Measurements from ENCODE around the gene BPHL. TPM values are rescaled to one million over a fixed set of nuclear protein-coding genes. Genes with fewer than 3 reads are reported as not detected.
A peak's percentile ranks its signal among the peaks of the same experiment; 100 is the strongest.
"Not testable (repeated sequence)": the region's sequence is repeated elsewhere in the genome, so short reads cannot be mapped to it uniquely, and the experiment has no call there.

BPHL gene
- total RNA-seq, 1 experiment from 2014 or later, result 48.7 TPM

- Histone ChIP-seq H2BK5ac (ENCODE audit: insufficient read length, low read length) (peak overlapping the region; percentile 96), H3K4ac (ENCODE audit: low read depth, low read length) (peak overlapping the region; percentile 41; the same call in 1 of the 2 replicates), H4K5ac (ENCODE audit: insufficient read length, low read depth, low read length) (no peak overlapping the region), H3K27me3 (ENCODE audit: insufficient read depth, low read length) (no peaks in the 10 kb centered on the region), H2AFZ (ENCODE audit: low read length) (no peak overlapping the region), H4K8ac (replicated peaks; ENCODE audit: insufficient read length, low read depth, low read length) (no peak overlapping the region), H3K23ac (ENCODE audit: insufficient read length, low read depth, low read length) (no peak overlapping the region), H4K91ac (ENCODE audit: insufficient read length, low read depth, low read length) (peak overlapping the region; percentile 27), H4K20me1 (ENCODE audit: control insufficient read depth, insufficient read depth, insufficient read length) (no peaks in the 10 kb centered on the region), H3K18ac (ENCODE audit: insufficient read length, low read depth, low read length) (peak overlapping the region; percentile 56), H3K27ac (ENCODE audit: insufficient read length, low read depth, low read length) (peak overlapping the region; percentile 100), H3K14ac (ENCODE audit: insufficient read depth, low read length) (0 out of 2 replicates have a peak overlapping the region, but pooled peaks have one; percentile 16), H2BK12ac (ENCODE audit: insufficient read length, low read depth, low read length) (peak overlapping the region; percentile 41), H3K56ac (ENCODE audit: insufficient read length, low read depth, low read length) (no peak overlapping the region), H2BK20ac (ENCODE audit: low read depth, low read length, poor library complexity, severe bottlenecking) (no peak overlapping the region), H3K79me1 (ENCODE audit: insufficient read depth, low read depth, low read length, poor library complexity, severe bottlenecking) (no peaks in the 10 kb centered on the region), H2AK5ac (ENCODE audit: insufficient read length, low read length) (no peak overlapping the region), H3K23me2 (ENCODE audit: insufficient read length, low read depth, low read length, poor library complexity, severe bottlenecking) (peaks cover 7% of the 10 kb centered on the region), H2BK15ac (ENCODE audit: low read depth, low read length) (no peak overlapping the region), H3T11ph (ENCODE audit: low read length) (peak overlapping the region; percentile 71), H3K9ac (ENCODE audit: extremely low read depth, insufficient read length, low read length) (peak overlapping the region; percentile 34), H3K79me2 (ENCODE audit: insufficient read depth, low read length) (no peaks in the 10 kb centered on the region), H3K9me3 (ENCODE audit: control insufficient read depth, low read depth, low read length) (no peaks in the 10 kb centered on the region), H3K4me2 (ENCODE audit: insufficient read depth, insufficient read length, low read length) (peak overlapping the region; percentile 56), H2BK120ac (ENCODE audit: low read depth, low read length, poor library complexity, severe bottlenecking) (no peak overlapping the region), H3K4me1 (ENCODE audit: insufficient read depth, low read length) (peaks cover 16% of the 10 kb centered on the region)
- no peak for TF ChIP-seq CTCF (conservative IDR thresholded peaks at IDR 0.05)
- Mint-ChIP-seq H3K4me1 (peaks cover 22 to 58% of the 10 kb centered on the region in 2 experiments), H3K9me3 (peaks cover 3% of the 10 kb centered on the region in 2 experiments; a peak in 1 of 5 replicates), H3K4me3 (peak overlapping the region; percentile 9 to 27), H3K27me3 (ENCODE audit: low read depth) (no peaks in the 10 kb centered on the region; the same call in 1 of the 2 replicates), H3K27ac (peak overlapping the region; percentile 66 to 98 (median 86)), H3K36me3 (ENCODE audit: insufficient read depth in 1 of 3, low read depth in 3 of 3) (no peaks in the 10 kb centered on the region; a peak in 1 of 7 replicates)
- DNase-seq, result no peak
- WGBS (ENCODE audit: extremely low coverage, insufficient read length, low lambda C conversion rate), result no CpG with 5 or more reads among the region's 7 CpGs
Measured at GRCh38 chr6:3165631-3166534, 47.4 kb downstream of the BPHL start.

GRCh38 chr6:3166535-3167225 lies 48.2 kb downstream of the BPHL start:
- H2BK5ac ChIP-seq (ENCODE audit: insufficient read length, low read length); H3T11ph ChIP-seq (ENCODE audit: low read length); H3K9ac ChIP-seq (ENCODE audit: extremely low read depth, insufficient read length, low read length); H4K5ac ChIP-seq (ENCODE audit: insufficient read length, low read depth, low read length); DNase-seq; H2BK15ac ChIP-seq (ENCODE audit: low read depth, low read length); H2BK20ac ChIP-seq (ENCODE audit: low read depth, low read length, poor library complexity, severe bottlenecking); H3K23ac ChIP-seq (ENCODE audit: insufficient read length, low read depth, low read length); H3K9me3 ChIP-seq (ENCODE audit: control insufficient read depth, low read depth, low read length); H4K91ac ChIP-seq (ENCODE audit: insufficient read length, low read depth, low read length); H4K8ac ChIP-seq (replicated peaks; ENCODE audit: insufficient read length, low read depth, low read length); H3K9me3 Mint-ChIP-seq; H2AFZ ChIP-seq (ENCODE audit: low read length); H3K79me1 ChIP-seq (ENCODE audit: insufficient read depth, low read depth, low read length, poor library complexity, severe bottlenecking); H4K20me1 ChIP-seq (ENCODE audit: control insufficient read depth, insufficient read depth, insufficient read length); H3K79me2 ChIP-seq (ENCODE audit: insufficient read depth, low read length); H3K27me3 Mint-ChIP-seq (ENCODE audit: low read depth); H3K4ac ChIP-seq (ENCODE audit: low read depth, low read length); H3K27me3 ChIP-seq (ENCODE audit: insufficient read depth, low read length); H3K14ac ChIP-seq (ENCODE audit: insufficient read depth, low read length); H3K36me3 Mint-ChIP-seq (ENCODE audit: insufficient read depth in 1 of 3, low read depth in 3 of 3); H3K23me2 ChIP-seq (ENCODE audit: insufficient read length, low read depth, low read length, poor library complexity, severe bottlenecking); H3K56ac ChIP-seq (ENCODE audit: insufficient read length, low read depth, low read length): not testable (repeated sequence)
- H2AK5ac ChIP-seq (ENCODE audit: insufficient read length, low read length), result peak overlapping the region; percentile 86
- H3K18ac ChIP-seq (ENCODE audit: insufficient read length, low read depth, low read length), result peak overlapping the region; percentile 8
- peak overlapping the region in 1 of 2 experiments; percentile 18; a peak in 4 of 5 replicates for H3K4me3 Mint-ChIP-seq
- H3K27ac Mint-ChIP-seq, result peak overlapping the region; percentile 66 to 98 (median 86); a peak in 6 of 7 replicates
- peaks cover 16 to 55% of the 10 kb centered on the region in 2 experiments for H3K4me1 Mint-ChIP-seq
- peak overlapping the region; percentile 56 for H3K4me2 ChIP-seq (ENCODE audit: insufficient read depth, insufficient read length, low read length)
- WGBS (ENCODE audit: extremely low coverage, insufficient read length, low lambda C conversion rate), result no CpG with 5 or more reads among the region's 10 CpGs
- H3K4me1 ChIP-seq (ENCODE audit: insufficient read depth, low read length), result peaks cover 16% of the 10 kb centered on the region
- H3K27ac ChIP-seq (ENCODE audit: insufficient read length, low read depth, low read length), result peak overlapping the region; percentile 100
- peak overlapping the region; percentile 30 for H2BK12ac ChIP-seq (ENCODE audit: insufficient read length, low read depth, low read length)
- peak overlapping the region; percentile 40 for H2BK120ac ChIP-seq (ENCODE audit: low read depth, low read length, poor library complexity, severe bottlenecking)

Data from H9 (cell line).